Activated gamma-delta T cell (primary cell): Measurements from ENCODE around the gene CBX2.
"Not testable (repeated sequence)": the region's sequence is repeated elsewhere in the genome, so short reads cannot be mapped to it uniquely, and the experiment has no call there.

Experiments used
- DNase-seq: peaks from one replicate; lab custom pipeline; 2025; lab: John Stamatoyannopoulos, UW

The CBX2 gene

DNA sequence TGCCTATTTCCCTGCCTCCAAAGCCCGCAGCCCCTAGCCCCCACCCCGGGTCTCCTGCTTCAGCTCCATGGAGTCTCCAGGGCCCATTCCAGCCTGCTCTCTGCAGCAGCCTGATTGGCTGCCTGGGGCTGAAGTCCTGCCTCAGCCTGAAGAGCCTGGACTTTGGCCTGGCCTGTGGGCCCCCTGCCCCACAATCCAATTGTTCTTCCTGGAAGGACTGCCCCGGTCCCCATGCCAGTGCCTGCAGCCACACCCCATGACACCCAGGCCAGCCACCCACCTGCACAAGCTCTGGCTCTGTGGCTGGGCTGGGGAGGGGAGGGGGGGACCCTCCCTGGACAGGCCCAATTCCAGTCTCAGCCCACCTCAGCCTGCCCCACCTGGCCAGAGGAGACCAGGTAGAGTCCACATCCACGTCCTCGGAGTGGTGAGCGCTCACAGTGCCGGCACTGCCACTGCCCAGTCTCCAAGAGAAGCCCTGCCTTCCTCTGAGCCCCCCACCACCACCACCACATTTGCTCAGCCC, 34.9 kb upstream of the CBX2 start:
- DNase-seq = no peak

DNA sequence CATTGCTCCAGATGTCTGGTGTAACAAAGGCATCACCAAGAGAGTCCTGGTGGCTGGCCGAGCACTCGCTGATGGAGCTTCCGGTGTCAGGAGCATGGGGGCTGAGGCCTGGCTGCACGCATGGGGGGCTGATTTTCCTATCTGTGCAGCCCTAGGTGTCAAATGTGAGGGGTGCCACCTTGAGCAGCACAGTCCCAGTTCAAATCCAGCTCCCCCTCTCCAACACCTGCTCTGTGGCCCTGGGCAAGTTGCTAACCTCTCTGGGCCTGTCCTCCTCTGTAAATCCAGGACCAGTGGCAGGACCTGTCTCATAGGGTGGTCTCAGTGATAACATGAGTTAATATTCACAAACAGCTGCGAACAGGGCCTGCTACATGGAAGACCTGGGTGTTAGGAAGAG, 34.3 kb upstream of the CBX2 start:
- no peak for DNase-seq

DNA sequence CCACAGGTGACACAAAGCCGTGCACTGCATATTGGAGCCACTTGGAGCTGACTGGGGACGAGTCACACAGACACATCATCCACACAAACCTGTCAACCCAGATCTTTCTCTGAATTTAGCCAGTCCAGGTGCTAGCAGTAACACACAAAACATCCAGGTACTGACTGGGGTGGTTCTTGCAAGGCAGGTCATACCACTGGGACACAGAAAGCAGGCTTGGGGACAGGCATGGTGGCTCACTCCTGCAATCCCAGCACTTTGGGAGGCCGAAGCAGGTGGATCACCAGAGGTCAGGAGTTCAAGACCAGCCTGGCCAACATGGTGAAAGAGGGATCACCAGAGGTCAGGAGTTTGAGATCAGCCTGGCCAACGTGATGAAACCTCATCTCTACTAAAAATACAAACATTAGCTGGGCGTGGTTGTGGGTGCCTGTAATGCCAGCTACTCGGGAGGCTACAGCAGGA, 32.3 kb upstream of the CBX2 start:
- DNase-seq = no peak

DNA sequence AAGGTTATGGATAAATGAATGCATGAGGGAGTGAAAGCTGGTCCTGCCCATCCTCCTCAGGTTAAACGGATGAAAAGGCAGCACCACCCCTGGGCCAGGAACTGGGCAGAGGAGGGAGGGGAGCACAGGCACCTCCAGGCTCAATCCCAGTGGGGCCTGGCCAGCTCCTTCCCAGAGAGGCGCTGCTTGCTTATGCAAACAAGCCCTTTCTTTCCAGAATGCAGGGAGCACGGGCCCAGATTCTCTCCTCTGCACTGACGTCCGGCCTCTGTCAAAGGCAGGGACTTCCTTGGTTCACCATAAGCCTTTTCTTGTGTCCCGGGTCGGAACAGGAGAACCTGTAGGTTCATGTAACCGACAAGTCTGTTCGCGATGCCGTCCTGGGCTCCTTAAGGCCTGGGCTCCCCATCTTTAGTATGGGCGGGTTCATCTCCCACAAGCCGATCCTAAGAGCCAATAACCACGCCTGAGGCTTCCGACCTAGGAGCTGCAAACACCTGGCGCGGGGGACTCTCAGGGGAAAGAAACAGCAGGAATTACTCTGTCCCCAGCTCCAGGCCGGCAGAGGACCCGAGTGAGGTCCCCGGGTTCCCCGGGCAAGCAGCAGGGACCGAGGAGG, 30.9 kb upstream of the CBX2 start:
- DNase-seq = no peak

DNA sequence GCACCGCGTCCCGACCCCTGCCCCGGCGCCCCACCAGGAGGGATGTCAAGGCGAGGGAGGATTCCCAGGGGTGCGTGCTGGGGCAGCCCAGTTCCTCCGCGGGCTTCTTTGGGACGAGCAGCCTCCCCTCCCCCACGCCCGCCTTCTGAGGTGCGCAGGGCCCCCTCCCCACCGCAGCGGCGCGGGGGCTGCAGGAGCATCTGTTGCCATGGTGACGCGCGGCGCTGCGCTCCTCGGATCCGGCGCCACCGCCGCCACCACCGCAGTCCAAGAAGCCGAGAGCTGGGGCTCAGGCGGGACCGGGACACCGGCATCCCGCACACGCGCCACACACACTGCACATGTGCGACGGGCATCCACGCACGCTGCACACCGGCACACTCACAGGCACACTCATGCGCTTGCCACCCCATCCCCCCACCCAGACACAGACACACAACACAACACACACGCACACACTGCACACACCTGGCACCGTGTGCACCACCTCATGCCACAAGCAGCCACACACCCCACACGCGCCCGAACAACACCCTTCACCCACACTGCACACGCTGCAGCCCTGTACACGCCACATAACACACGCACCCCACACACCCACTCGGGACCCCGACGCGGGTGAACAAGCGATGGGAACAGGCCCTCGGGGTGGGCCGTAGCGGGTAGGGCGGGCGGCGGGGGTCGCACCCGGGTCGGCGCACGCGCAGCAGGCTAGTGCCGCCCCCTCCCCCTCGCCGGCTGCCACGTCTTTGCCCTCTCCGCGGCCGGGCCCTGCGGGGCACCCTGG, 30.2 kb upstream of the CBX2 start:
- DNase-seq = no peak

DNA sequence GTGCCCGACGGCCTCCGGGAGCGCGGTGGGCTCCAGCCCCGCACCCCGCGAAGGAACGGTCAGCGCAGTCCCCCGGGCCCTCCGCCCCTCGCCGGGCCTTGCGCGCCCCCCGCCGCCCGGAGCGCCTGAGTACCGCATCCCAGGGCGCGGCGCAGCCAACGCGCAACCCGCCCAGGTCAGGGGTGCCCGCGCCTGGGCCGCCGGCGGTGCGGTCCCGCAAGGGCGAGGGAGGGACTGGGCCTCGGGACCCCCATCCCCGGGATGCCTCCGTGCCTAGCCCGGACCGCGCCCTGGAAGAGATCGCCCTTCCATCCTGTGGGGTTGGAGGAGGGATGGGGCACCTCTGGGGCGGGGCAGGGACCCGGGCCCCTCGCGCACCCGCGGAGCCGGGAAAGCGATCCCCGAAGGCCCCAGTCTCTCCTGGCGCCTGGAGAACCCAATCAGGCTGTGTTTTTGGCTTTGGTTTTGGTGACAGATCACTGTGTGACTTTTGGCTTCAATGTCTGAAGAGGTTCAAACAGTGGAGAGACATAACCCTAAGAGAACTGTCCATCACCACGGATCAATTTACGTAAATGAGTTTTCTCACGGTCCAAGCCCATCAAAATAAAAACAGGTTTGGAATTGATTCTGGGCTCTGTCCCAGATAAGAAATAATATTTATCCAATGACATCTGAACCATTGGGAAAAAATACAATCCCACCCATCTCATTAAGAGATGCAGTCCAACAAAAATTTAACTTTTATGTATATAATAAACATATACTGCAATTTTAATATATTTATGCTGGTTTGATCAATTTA, 29.5 kb upstream of the CBX2 start:
- DNase-seq = no peak

DNA sequence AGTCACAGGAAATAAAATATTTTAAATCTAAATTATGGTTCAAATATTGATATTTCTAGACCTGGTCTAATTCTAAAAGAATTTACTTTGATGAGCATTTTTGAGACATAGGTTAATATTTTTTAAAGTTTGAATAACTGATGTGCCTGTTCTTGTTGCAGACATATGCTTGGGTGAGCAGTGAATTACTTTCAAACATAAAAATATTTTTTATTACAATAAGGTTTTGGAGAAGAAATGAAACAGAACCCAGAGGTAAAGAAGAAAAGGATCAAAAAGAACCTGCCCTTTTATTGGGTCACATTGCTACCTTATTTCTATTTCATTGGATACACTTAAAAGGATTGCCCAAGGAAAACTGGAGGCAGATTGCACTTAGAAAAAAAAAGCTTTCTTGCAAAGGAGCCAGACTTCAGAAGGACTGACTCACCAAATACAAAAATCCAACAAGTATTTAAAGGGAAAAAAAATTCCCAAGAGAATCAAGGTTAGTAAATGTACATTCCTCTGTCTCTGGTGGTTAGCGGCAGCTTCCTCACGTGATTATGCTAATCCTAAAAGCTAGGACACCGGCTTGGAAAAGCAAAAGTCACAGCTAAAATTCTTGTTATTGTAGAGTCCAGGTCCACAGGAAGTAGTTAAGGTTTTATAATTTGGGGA, 28.7 kb upstream of the CBX2 start:
- DNase-seq = no peak

DNA sequence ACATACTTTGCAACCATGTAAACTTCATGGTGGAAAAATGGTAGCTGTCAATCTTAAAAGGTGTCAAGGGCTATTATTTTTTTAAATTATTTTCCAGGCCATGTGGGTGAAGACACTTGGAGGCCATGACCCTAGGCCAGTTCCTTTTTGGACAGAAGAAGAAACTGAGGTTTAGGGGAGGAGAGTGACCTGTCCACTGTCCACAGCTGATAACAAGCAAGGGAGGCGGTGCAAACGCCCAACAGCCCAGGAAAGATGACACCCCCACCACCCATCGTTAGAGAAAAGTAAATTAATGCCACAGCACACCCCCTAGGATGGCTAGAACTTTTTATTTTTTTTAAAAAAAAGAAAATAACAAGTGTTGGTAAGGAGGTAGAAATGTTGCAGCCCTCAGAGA, 28.0 kb upstream of the CBX2 start:
- no peak for DNase-seq

DNA sequence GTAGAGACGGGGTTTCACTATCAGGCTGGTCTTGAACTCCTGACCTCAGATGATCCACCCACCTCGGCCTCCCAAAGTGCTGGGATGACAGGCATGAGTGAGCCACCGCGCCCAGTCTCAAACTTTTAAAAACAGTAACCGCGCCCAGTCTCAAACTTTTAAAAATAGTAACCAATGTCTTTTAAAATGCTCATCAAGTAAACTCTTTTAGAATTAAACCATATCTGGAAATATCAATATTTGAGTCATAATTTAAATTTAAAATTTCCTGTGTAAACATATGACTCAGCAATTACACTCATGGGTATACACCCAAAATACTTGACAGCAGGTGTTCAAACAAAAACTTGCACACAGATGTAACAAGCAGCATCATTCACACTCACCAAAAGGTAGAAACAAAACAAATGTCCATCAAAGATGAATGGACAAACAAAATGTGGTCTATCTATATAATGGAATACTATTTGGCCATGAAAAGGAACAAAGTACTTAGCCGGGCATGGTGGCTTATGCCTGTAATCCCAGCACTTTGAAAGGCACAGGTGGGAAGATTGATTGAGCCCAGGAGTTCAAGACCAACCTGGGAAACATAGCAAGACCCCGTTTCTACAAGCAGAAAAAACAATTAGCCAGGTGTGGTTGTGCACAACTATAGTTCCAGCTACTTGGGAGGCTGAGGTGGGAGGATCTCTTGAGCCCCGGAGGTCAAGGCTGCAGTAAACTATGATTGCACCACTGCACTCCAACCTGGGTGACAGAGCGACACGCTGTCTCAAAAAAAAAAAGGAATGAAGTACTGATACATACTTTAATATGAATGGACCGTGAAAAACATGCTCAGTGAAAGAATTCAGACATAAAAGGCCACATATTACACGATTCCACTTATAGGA, 27.1 kb upstream of the CBX2 start:
- no peak for DNase-seq

DNA sequence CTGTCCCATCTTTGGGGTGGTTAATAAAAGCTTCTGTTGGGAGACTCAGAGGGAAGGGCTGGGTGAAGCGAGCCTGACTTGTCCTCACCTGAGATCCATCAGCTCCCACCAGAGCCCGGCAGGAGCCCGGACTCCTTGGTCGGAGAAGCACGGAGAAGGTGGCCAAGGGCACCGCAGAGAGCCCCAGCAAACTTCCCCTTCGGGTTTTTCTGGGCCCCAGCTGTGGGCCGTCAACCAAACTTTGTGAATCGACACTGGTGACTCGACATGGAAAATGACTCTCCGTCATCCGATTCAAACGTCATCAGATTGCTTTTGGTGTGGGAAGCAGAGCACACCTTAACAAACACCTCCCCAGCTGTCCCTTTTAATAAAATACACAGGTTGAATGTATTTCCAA, 25.8 kb upstream of the CBX2 start:
- no peak for DNase-seq

DNA sequence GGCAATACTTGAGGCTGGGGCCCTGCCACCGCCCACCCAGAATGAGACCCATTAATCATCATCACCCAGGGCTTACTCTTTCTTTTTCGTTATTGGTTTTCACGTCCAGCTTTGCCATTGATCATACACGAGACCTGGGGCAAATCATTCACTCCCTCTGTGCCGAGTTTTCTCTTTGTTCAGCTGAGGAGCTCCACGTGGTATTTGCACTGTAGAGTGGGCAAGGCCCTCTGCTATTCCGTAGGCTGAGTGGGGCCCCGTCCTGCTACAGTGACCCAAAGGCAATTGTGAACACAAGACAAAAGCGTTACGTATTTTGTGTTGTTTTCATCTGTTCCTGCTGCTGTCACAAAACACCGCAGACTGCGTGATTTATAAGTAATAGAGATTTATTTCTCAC, 23.6 kb upstream of the CBX2 start:
- DNase-seq = no peak

DNA sequence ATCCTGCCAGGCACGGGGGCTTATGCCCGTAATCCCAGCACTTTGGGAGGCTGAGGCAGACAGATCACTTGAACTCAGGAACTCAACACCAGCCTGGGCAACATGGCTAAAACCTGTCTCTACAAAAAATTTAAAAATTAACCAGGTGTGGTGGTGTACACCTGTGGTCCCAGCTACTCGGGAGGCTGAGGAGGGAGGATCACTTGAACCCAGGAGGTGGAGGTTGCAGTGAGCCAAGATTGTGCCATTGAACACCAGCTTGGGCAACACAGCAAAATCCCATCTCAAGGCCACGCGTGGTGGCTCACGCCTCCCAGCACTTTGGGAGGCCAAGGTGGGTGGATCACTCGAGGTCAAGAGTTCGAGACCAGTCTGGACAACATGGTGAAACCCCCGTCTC, 23.0 kb upstream of the CBX2 start:
- DNase-seq = not testable (repeated sequence)

DNA sequence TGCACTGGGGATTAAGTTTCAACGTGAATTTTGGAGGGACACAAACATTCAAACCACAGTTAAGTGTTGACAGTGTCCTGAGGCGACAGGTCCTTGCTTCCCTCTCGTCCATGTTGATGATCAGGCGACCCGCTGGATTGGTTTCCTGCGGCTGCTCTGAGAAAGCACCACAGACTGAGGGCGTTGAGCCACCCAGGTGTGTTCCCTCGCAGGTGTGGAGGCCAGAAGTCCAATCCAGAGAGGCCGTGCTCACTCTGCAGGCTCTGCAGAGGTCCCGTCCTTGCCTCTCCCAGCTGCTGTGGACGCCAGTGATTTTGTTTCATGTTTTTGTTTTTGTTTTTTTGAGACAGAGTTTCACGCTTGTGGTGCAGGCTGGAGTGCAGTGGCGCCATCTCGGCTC, 22.4 kb upstream of the CBX2 start:
- DNase-seq = no peak

DNA sequence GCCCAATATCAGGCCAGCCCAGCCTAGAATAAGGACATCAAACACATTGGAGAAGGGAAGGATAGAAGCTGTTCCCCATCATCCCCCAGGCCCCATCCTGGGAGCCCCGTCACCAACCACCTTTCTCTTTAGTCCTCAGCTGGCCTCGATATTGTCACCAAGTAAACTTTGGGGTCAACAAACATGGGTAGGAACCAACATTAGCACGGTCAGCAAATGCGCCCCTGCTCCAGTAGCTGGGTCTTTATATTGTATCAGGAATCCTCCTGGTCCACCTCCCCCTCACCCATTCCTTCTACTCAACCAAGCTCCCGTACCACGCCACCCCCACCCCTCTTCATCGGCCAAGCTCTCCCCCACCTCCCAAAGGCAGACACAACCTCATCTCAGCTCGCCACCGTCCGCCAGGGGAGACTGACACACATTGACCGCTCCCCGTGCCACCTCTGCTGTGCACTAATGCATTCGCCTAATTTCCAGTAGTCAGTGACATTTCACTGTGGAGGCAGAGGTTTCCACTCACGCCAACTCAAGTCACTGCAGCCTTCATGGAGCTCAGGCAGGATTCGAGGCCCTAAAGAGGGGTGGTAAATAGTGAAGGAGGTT, 20.7 kb upstream of the CBX2 start:
- DNase-seq = no peak

DNA sequence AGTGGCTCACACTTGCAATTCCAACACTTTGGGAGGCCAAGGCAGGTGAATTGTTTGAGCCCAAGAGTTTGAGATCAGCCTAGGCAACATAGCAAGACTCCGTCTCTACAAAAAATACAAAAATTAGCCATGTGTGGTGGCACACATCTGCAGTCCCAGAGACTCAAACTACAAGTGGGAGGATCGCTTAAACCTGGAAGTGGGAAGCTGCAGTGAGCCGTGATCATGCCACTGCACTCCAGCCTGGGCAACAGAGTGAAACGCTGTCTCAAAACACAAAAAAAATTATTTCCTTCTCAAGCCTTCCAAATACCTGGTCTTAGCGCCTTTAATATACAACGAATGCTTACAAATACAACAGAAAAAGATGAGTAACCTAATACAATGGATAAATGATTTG, 19.7 kb upstream of the CBX2 start:
- no peak for DNase-seq

DNA sequence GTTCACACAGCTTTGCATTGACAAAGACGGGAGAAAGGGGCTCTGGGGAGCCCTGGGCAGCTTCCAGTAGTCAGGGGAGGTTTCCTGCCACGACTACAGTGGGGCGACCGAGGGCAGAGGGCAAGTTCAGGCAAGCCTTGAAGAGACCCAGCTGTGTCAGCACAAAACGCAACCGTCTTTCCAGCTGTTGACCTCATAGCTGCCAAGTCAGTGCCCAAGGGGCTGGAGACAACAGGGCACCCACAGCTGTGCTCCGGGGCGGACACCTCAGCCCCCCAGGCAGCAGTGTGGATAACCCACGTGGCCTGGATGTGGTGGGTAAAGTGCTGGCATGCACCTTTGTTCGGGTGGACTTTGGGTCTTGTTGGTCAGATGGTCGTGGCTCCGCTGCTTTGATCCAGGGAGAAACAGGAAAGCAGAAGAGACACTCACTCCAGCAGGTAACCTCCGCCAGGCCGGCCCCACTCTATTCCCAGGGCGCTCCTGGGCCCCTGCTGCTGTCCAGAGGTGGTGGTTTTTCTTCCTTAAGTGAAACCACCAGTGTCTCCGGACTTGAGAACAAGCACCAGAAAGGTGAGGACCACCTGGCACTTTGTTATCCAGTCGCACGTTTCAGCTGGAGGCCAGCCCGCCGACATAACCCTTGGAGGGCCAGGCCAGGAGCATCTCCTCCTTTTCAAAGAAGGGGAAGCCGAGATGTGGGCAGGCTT, 17.6 kb upstream of the CBX2 start:
- DNase-seq = no peak

DNA sequence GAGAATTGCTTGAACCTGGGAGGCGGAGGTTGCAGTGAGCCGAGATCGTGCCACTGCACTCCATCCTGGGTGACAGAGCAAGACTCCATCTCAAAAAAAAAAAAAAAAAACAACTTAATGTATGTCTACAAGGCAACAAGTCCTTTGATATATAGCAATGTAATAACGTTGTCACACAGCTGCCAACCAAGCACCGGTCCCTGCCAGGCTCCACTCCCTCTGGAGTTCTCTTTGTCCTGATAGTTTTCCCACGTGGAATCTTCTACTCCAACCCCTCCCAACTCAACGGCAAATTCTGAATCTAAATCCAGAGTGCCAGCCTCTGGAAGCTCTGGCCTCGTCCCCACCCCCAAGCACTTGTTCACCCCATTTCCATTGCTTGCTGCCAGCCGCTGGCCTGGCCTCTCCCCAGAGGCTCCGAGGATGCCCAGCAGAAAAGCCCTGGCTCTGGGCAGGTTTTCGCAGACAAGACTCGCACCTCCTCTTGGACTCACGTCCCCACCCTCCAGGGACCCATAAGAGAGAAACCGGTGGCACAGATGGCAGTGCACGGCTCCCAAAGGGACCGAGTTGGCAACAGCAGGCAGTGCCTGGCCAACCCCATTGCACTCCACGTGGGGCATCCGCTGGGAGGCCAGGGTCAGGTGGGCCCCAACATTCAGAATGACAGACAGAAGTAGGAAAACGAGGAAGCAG, 15.9 kb upstream of the CBX2 start:
- DNase-seq = no peak

DNA sequence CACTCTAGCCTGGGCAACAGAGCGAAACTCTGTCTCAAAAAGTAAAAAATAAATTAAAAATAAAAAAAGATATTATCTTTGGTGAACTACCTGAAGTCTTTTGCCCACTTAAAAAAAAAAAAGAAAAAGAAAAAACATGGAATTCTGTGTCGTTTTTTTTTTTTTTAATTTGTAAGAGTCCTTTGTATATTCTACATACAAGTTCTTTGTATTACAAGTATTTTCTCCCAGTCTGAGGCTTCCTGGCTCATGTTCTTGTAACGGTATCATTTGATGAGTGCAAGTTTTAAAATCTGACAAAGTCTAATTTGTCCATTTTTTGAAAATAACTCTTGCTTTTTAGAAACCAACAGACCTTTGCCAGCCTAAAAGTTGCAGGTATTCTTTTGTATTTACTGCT, 12.2 kb upstream of the CBX2 start:
- DNase-seq = no peak
